Heart right ventricle (tissue), 16 donors: ENCODE results near the gene GBP2. TPM values are rescaled to one million over a fixed set of nuclear protein-coding genes. Genes with fewer than 3 reads are reported as not detected.

ENCODE experiments used
- ATAC-seq, 8 donors: fragments of 200-7000 bp; cut with Tn5 transposase; one replicate each; pipeline ENCODE4 v1.9.1; 2020; ENCODE audit warnings: mild to moderate bottlenecking in 8 of 8, moderate library complexity in 8 of 8, moderate number of reproducible peaks in 1 of 8
- DNase-seq, 2 donors: peaks; one replicate each; pipeline ENCODE4 v3.0.0-alpha.2; 2020
- H3K27ac ChIP-seq, 10 donors: fragments of 200-600 bp; sonication (generic) in 2 of 10; one replicate each; pipeline versions ENCODE4 v1.5.0 to v1.8.0; 2020 to 2022; ENCODE audit warnings: mild to moderate bottlenecking in 3 of 10
- H3K27me3 ChIP-seq, 7 donors: fragments of 200-600 bp; one replicate each; pipeline ENCODE4 v1.8.0; 2021 to 2022; ENCODE audit warnings: mild to moderate bottlenecking in 2 of 7
- H3K36me3 ChIP-seq, 9 donors: fragments of 200-600 bp; sonication (generic) in 1 of 9; one replicate each; pipeline versions ENCODE4 v1.5.0 to v1.8.0; 2020 to 2022; ENCODE audit warnings: mild to moderate bottlenecking in 2 of 9
- H3K4me1 ChIP-seq, 9 donors: fragments of 200-600 bp; sonication (generic) in 1 of 9; one replicate each; pipeline versions ENCODE4 v1.5.0 to v1.8.0; 2020 to 2022; ENCODE audit warnings: mild to moderate bottlenecking in 4 of 9
- H3K4me3 ChIP-seq, 10 donors: fragments of 200-600 bp; sonication (generic) in 2 of 10; one replicate each; pipeline versions ENCODE4 v1.5.0 to v1.8.0; 2020 to 2022; ENCODE audit warnings: mild to moderate bottlenecking in 7 of 10, moderate library complexity in 2 of 10
- H3K9me3 ChIP-seq, 11 donors: fragments of 200-600 bp in 10 of 11; sonication (generic) in 2 of 11; one replicate each; pipeline versions ENCODE4 v1.5.0 to v1.8.0; 2013 to 2022; ENCODE audit warnings: mild to moderate bottlenecking in 2 of 11, control low read depth in 1 of 11, moderate library complexity in 1 of 11
- WGBS, 2 donors: extraction: QIAGEN DNeasy Blood & Tissue Kit; methylation state at CpG; one replicate each; pipeline ENCODE4 v1.1.7; 2013; ENCODE audit warnings: inconsistent platforms in 1 of 2; 5-methylcytosine and 5-hydroxymethylcytosine counted together
- intact Hi-C, 10 donors: fragments of 100-400 bp; cut with DNase I; formaldehyde crosslinking; loops; one replicate each; pipeline versions ENCODE4 v1.11.1 to v1.14.2; 2022
- polyA plus RNA-seq, 2 donors: library from polyadenylated mRNA; stranded (reverse); fragments of 200-250 nt; gene quantifications; one replicate each; pipeline ENCODE4 v1.2.3, GENCODE V29; 2013
- total RNA-seq, 10 donors: library from RNA; stranded (reverse); fragmentation: NEBNext Ultra II Directional in 3 of 10; extraction: Animal tissue kit (Norgen Biotek cat#: 25700) in 3 of 10; gene quantifications; one replicate each; pipeline versions ENCODE4 v1.2.1 to v1.2.4, GENCODE V29; 2021 to 2023
- TF ChIP-seq, protein P1 (sequence below), 9 donors: fragments of 200-600 bp; sonication (generic) in 2 of 9; IDR thresholded peaks; one replicate each; pipeline versions ENCODE4 v1.5.0 to v1.8.0; 2021 to 2022; ENCODE audit warnings: antibody characterized with exemption in 9 of 9, mild to moderate bottlenecking in 5 of 9, moderate library complexity in 1 of 9
- donor health status: Arrhythmogenic right ventricular cardiomyopathy.
- donor health status: ischemic (EF 13 %, LVEDD 7.1; RV severe dilation, severe dysfunction).
- donor health status: healthy with polysubstance abuse.
- donor health status: DM: no; HTN: yes; CAD: no.
- donor health status: DM: no; HTN: no; CAD: no.
- donor health status: ischemic (EF 25% LVEDD 6.9; RV normal size, moderate dysfunction).
- donor health status: ischemic (EF 25% LVEDD 5.7; RV mildly dilated, moderate dysfunction).
- donor health status: healthy.
- donor health status: DM: yes; HTN: yes; CAD: no.
- donor health status: Ischemic cardiomyopathy.
- donor health status: ischemic (EF 35%, LVEDD 5.7; RV mildly dilated, moderate dysfunction).
- donor health status: nonischemic (EF 11% LVEDD 7.7; RV severe dilation, severe dysfunction).
- donor health status: DM: yes; HTN: yes; CAD: no.
- donor health status: PGD.
- donor health status: ischemic (EF 29% LVEDD 5.4; RV normal size, mild dysfunction).
- donor health status: nonischemic (EF 23%, LVEDD 6.1; RV moderate dilation, normal function).

Gene GBP2
- total and polyA plus RNA-seq, 12 donors, result 6.0 to 67.3 (median 9.9) TPM

DNA sequence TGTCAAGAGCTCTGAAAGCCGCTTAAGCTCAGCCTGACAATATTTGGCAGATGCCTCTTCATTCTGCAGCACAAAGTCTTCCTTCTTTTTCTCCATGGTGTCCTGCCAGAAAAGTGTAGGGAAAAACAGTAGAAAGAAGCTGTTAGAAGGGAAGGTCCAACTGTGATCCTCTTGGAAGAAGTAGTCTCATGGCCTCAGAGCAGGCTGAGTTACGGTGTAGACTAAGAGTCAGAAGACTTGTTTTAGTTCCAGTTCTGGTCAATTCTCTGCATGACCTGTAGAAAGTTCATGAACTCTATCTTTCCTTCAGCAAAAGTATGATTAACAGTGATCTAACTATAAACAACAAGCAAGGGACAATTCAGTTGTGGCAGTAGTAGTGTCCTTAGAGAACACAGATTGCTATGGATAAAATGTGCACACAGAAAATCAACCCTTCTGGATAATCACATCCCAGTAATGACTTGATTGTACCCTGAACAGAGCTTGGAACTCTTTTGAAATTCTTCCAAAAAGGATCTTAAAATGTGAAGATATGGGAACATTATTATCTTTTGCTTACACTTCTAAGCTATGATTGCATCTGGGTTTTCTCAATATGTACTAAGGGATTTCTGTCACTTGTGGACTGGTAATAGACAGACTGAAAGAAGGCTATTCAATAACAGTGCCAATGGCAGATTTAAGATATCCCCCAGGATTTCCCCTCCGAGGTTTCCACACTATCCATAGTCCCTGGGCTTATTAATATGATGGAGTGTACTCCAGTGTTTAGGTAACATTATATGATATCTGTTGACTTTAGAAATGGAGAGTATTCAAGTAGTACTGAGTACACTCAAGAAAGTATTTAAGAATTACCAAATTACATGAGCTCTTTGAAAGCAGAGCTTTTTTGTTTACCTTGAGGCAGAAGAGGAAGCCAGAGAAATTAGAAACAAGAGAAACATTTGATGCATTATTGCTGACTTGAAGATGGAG is 22.1 kb upstream of the GBP2 start:
- 70 to 76% methylated on average over 3 of the region's 3 CpGs for WGBS, 2 donors
- H3K4me3 ChIP-seq, result no peak overlapping the region
- no peaks in the 10 kb centered on the region for H3K27me3 ChIP-seq
- H3K27ac ChIP-seq, result no peak overlapping the region
- intact Hi-C loops, result loop anchor here in 1 of 10 donors (10.0 kb wide), 1 partner anchor 207 kb away; no protein-coding TSS in a partner anchor
- DNase-seq, result no peak
- no peaks in the 10 kb centered on the region for H3K4me1 ChIP-seq
- no peaks in the 10 kb centered on the region for H3K36me3 ChIP-seq
- no peaks in the 10 kb centered on the region for H3K9me3 ChIP-seq
- TF ChIP-seq, protein P1, sequence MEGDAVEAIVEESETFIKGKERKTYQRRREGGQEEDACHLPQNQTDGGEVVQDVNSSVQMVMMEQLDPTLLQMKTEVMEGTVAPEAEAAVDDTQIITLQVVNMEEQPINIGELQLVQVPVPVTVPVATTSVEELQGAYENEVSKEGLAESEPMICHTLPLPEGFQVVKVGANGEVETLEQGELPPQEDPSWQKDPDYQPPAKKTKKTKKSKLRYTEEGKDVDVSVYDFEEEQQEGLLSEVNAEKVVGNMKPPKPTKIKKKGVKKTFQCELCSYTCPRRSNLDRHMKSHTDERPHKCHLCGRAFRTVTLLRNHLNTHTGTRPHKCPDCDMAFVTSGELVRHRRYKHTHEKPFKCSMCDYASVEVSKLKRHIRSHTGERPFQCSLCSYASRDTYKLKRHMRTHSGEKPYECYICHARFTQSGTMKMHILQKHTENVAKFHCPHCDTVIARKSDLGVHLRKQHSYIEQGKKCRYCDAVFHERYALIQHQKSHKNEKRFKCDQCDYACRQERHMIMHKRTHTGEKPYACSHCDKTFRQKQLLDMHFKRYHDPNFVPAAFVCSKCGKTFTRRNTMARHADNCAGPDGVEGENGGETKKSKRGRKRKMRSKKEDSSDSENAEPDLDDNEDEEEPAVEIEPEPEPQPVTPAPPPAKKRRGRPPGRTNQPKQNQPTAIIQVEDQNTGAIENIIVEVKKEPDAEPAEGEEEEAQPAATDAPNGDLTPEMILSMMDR (IDR thresholded peaks at IDR 0.05), result no peak
- ATAC-seq, result peak in 1 of 8 donors; percentile 41

DNA sequence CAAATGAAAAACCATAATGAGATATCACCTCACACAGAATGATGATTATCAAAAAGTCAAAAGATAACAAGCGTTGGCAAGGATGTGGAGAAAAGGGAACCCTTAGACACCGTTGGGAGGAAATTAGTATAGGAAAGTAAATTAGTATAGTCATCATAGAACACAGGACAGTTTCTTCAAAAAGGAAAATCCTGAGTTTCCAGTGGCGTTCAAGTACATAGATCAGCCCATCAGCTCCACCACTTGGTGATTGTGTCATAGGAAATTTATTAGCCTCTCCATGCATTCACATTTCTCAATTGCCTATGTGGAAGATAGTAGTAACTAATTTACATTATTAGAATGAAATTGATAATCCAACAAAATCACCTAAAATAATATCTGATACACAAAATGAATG is 20.8 kb upstream of the GBP2 start:
- ATAC-seq (no peak), DNase-seq (no peak)
- TF ChIP-seq, protein P1 (IDR thresholded peaks at IDR 0.05), result no peak

DNA sequence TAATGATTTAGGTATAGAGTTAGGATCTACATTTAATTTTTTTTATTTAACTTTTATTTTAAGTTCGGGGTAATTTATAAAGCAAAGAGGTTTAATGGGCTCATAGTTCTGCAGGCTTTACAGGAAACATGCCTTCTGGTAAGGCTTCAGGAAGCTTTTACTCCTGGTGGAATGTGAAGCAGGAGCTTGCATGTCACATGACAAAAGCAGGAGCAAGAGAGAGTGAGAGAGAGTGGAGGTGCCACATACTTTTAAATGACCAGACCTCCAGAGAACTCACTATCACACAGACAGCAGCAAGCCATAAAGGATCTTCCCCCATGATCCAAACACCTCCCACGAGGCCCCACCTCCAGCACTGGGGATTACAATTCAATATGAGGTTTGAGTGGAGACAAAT is 17.6 kb upstream of the GBP2 start:
- peaks cover 0 to 3% (median 0%) of the 10 kb centered on the region in 11 donors for H3K9me3 ChIP-seq
- 83% methylated on average over 2 of the region's 2 CpGs for WGBS, 2 donors

More for the DNA sequence above, 20.8 kb upstream of the GBP2 start:
- Histone ChIP-seq H3K4me3 (no peak overlapping the region), H3K9me3 (no peaks in the 10 kb centered on the region), H3K27me3 (no peaks in the 10 kb centered on the region), H3K4me1 (no peaks in the 10 kb centered on the region), H3K27ac (no peak overlapping the region), H3K36me3 (no peaks in the 10 kb centered on the region)
- 77 to 81% methylated on average over 3 of the region's 3 CpGs for WGBS, 2 donors
- intact Hi-C loops, result loop anchor here in 1 of 10 donors (10.0 kb wide), 1 partner anchor 208 kb away; no protein-coding TSS in a partner anchor

DNA sequence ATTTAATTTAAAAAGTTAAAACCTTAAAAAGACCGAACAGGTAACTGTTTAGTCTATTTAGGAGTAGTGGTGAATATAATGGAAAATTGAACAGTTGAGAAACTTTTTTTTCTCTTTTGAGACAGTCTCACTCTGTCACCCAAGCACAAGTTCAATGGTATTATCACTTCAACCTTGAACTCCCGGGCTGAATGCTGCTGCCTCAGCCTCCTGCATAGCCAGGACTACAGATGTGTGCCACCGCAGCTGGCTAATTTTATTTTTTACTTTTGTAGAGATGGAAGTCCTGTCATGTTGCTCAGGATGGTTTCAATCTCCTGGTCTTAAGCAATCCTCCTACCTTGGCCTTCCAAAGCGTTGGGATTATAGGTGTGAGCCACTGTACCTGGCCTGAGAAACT is 16.2 kb upstream of the GBP2 start:
- H3K27ac ChIP-seq, result no peak overlapping the region
- intact Hi-C loops, result loop anchor here in 2 of 10 donors (5.0 to 10.0 kb wide), 2 partner anchors 50 to 213 kb away; no protein-coding TSS in a partner anchor
- no peak for ATAC-seq
- no peaks in the 10 kb centered on the region for H3K4me1 ChIP-seq
- H3K36me3 ChIP-seq, result no peaks in the 10 kb centered on the region
- DNase-seq, result no peak
- no peak overlapping the region for H3K4me3 ChIP-seq
- TF ChIP-seq, protein P1 (IDR thresholded peaks at IDR 0.05), result no peak
- no peaks in the 10 kb centered on the region for H3K27me3 ChIP-seq
- 87 to 90% methylated on average over 4 of the region's 4 CpGs for WGBS, 2 donors
- peaks cover 0 to 13% (median 0%) of the 10 kb centered on the region in 11 donors for H3K9me3 ChIP-seq

More for the DNA sequence above, 17.6 kb upstream of the GBP2 start:
- Histone ChIP-seq H3K4me1 (no peaks in the 10 kb centered on the region), H3K4me3 (no peak overlapping the region), H3K27me3 (no peaks in the 10 kb centered on the region), H3K36me3 (no peaks in the 10 kb centered on the region), H3K27ac (no peak overlapping the region)
- TF ChIP-seq, protein P1 (IDR thresholded peaks at IDR 0.05), result no peak
- ATAC-seq, result no peak
- DNase-seq, result no peak
- intact Hi-C loops, result loop anchor here in 2 of 10 donors (5.0 to 10.0 kb wide), 2 partner anchors 51 to 211 kb away; no protein-coding TSS in a partner anchor
